ENCODE measurements around the gene SMIM31.

DNA sequence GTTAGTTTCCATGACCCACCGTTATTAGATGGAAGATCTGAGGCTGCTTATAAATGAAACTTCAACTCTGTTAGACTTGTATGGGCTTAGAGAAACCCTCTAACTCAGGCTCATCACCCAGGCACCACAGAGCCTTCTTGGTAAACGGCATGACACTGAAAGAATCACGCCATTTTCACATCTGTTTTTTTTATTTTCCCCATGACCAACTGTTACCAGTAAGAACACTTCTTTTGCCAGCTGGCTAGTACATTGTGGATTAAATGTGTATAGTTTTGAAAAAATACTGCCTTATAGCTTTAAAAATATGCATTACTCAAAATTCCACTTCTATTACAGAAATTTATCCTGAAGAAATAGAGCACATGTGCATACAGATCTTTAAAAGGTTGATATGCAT, 75.0 kb downstream of the SMIM31 start:
- TF ChIP-seq, protein P1, sequence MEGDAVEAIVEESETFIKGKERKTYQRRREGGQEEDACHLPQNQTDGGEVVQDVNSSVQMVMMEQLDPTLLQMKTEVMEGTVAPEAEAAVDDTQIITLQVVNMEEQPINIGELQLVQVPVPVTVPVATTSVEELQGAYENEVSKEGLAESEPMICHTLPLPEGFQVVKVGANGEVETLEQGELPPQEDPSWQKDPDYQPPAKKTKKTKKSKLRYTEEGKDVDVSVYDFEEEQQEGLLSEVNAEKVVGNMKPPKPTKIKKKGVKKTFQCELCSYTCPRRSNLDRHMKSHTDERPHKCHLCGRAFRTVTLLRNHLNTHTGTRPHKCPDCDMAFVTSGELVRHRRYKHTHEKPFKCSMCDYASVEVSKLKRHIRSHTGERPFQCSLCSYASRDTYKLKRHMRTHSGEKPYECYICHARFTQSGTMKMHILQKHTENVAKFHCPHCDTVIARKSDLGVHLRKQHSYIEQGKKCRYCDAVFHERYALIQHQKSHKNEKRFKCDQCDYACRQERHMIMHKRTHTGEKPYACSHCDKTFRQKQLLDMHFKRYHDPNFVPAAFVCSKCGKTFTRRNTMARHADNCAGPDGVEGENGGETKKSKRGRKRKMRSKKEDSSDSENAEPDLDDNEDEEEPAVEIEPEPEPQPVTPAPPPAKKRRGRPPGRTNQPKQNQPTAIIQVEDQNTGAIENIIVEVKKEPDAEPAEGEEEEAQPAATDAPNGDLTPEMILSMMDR (IDR thresholded peaks at IDR 0.05) = no peak
- TF ChIP-seq POLR2A (IDR thresholded peaks at IDR 0.05) = no peak
